GM08714 (cell line): Measurements from ENCODE around the gene PSD4.

ENCODE experiments used
- H3K4me3 ChIP-seq: fragments of 200-500 bp; sonication (Bioruptor generic); 2 replicates; pipeline ENCODE4 v1.5.1; 2014; ENCODE audit warnings: mild to moderate bottlenecking, low read length, inconsistent platforms
- ZNF274 ChIP-seq: IDR thresholded peaks from 2 replicates; pipeline ENCODE4 v1.6.1; 2012; ENCODE audit warnings: mild to moderate bottlenecking, low read depth, low read length

The PSD4 gene

DNA sequence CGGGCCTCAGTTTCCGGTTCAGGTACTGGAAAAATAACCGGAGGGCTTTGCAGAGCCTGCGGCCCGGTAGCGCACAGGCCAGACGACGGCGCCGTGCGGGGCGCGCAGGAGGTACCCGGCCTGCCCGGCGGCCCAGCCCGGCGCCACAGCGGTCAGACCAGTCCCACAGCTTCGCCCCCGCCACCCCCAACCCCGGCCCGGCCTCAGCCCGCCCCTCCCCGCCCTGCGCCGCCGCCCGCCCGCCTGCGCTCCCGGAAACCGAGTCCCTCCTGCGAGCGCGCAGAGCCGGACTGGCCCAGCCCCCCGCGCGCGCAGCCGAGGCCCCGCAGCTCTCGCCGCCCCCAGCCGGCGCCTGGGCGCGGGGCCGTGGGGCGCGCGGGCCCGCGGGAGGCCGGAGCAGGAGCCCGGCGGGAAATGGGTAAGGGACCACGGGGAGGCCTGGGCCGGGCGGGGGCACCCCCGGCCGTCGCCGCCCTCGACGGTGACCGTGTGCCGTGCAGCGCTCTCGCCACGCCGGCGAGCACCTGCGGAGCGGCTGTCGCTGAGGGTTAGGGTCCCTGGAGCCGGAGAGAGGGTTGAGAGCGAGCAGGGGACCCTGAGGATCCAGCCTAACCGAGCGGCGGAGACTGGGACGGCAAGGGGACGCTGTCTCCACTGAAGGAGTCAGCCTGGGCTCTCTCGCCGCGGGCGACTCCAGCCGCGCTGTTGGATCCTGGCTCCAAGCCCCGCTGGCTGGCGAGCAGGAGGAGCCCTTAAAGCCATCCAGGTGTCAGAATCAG lies 16.5 kb upstream of the PSD4 start:
- no peak for TF ChIP-seq ZNF274
- H3K4me3 ChIP-seq = peak overlapping the region; percentile 48; the same call in 1 of the 2 replicates

DNA sequence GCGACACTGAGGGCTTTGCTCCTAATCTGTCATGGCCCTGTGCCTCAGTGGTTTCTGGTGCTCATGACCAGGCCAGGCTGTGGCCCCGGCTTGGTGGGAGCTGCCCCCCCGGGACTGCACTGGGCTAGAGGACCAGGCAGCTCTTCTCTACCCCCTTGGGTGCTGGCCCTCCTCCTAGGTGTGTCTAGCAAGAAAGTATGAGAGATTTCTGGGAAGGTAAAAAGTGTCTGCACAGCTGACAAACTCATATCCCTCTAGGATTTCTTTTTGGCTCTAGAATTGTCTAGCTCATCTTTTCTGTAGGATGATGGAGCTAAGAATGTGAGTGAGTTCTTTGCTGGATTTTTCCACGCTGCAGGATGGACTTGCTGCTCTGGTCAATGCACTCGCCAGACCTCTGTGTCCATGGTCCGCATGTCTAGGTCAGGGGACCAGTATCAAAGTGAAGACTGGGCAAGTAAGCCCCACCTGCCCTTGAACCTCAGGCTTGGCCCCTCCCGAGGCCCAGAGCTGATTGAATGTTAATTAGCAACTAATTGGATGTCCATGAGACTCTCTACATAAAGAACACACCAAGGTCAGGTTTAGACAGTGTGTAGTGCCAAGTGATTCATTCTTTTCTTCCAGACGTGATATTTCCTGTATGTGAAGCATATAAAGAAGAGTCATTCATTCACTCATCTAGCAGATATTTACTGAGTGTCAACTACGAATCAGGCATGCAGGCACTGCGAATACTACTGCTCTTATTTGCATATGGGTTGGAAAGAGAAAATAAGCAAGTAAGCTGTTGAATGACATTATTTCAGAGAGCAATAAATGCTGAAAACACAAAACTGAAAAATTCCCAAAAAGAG lies 15.6 kb upstream of the PSD4 start:
- no peak for TF ChIP-seq ZNF274
- H3K4me3 ChIP-seq = peak overlapping the region; percentile 48; the same call in 1 of the 2 replicates

DNA sequence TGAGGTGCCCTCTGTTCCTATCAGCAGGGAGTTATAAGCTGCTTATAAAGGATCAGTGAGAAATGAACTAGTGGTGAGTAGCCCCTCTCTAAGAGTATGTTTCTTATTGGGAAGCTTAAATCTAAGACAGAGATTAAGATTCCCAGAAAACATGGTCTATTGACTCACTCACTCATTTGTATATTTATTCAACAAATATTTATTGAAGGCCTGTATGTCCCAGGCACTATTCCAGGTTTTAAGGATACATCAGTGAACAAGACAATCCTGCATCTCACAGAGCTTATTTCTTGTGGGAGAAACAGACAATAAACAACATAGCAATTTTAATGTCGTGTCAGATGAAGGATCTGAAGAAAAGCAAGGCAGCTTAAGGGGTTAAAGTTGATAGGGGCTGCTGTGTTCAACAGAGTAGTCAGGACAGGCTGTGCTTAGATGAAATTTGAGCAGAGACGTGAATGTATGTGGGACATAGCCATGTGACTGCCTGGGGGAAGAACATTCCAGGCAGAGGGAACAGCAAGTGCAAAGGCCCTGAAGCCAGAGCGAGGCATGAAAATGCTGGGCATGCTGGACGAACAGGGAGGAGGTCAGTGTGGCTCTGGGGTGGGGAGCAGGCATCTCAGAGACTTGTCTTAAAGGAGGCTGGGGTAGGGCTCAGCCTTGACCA lies 14.8 kb upstream of the PSD4 start:
- H3K4me3 ChIP-seq = no peak overlapping the region
- no peak for TF ChIP-seq ZNF274

DNA sequence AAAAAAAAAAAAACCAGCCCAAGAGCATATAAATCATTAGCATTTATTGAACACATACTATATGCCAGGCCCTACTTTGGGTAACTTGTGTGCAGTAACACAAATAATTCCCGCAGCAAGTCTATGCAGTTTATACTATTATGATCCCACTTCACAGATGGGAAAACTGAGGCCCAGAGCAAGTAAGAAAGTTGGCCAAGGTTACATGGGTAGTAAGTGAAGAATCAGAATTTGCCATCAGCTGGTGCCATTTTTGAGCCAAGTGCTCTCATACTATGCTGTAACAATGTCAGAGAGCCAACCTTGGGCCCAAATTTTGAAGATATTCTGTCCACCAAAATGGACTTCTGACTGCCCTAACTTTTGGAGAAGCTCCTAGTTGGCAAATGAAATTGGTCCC lies 13.5 kb upstream of the PSD4 start:
- no peak overlapping the region for H3K4me3 ChIP-seq
- no peak for TF ChIP-seq ZNF274

DNA sequence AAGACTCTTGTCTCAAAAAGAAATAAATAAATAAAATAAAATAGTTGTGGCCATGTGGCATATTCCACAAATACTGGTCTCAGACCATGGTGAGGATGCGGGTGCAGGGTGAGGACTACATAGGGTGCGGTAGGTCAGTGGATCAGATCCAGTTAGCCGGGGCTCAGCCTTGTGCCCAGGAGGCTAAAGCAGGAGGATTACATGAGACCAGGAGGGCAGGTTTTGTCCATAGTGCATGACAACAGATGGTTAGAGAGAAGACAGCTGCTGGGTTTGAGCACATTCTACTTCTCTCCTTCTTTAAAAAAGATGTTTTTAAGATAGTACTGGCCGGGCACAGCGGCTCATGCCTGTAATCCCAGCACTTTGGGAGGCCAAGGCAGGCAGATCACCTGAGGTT lies 12.8 kb upstream of the PSD4 start:
- H3K4me3 ChIP-seq = no peak overlapping the region
- no peak for TF ChIP-seq ZNF274

DNA sequence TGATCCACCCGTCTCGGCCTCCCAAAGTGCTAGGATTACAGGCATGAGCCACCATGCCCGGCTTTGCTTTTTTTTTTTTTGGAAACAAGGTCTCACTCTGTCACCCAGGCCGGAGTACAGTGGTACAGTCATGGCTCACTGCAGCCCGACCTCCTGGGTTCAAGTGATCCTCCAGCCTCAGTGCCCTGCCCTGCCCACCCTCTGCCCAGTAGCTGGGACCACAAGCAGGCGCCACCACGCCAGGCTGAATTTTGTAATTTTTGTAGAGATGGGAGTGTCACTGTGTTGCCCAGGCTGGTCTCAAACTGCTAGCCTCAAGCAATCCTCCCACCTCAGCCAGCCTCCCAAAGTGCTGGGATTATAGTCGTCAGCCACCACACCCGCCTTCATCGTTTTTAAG lies 11.6 kb upstream of the PSD4 start:
- H3K4me3 ChIP-seq = no peak overlapping the region
- no peak for TF ChIP-seq ZNF274

DNA sequence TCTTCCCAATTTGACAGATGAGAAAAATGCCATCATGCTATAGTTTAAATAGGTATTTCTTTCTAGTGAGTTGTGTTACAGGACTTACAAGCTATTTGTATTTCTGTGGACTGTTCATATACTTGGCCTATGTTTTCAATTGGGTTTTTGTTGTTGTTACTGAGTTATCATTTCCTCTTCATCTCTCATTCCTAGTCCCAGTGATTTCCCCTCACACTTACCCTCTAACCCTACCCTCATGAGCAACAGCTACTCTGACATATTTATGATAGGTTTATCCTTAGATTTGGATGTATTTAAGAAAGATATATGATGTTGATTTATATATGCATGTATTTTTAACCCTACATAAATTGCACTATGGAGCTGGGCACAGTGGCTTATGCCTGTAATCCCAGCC lies 10.9 kb upstream of the PSD4 start:
- no peak for TF ChIP-seq ZNF274
- no peak overlapping the region for H3K4me3 ChIP-seq

DNA sequence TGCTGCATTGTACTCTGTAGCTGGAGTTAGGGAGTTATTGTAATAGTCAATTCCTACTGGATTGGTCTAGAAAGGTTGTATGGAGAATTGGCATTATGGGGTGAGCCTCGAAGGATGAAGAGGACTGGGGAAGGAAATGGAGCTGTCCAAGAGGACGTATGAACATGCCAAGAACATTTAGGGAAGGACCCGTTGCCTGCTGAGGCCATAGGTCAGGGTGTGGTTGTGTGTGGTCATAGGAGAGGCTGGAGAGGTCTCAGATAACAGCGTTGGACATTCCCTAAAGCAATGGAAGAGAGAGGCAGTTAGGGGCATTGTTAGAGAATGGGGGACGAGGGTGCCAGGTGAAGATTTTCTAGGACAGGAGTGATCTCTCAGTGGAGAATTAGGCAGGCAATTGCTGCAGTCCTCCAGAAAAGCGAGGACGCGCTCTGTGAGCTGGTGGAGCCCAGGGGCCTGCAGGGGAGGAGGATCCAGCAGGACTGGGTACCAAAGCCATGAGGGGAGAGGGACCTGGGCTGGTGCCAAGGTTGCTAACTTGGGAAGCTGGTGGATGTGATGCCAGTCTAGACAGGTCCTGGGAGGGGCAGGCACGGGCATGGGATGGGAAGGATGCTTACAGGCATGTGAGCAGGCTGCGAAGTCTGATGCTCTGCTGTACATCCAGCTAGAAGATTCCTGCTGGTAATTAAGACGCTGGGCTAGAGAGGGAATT lies 9.4 kb upstream of the PSD4 start:
- H3K4me3 ChIP-seq = no peak overlapping the region
- no peak for TF ChIP-seq ZNF274

DNA sequence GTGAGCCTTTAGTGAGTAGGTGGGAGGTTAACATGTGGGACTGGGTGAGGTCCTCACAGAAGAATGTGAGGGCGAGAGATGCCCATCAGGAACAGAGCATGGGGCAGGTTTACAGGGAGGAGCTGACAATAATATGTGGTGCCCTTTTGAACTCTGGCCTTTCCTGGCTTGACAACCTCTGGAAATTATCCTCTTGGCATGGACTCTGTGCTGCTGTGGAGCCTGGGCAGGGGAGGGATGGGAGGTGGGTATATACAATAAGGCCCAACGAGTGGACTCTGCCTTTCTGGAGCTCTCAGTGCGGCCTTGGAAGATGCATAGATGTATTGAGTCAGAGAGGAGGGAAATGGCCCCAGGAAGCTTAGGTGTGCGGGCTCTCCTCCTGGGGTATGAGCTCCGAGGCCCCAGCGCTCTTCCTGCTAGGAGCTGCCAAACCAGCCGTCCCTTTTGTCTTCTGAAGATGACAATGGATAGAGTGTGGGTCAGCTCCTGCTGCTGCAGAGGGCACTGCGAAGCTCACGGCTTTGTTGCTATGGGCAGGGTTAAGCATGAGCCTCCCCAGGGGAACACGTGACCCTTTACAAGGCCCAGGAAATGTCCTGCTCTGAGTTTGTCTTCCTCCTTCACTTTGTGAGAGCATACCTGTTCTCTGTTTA lies 8.7 kb upstream of the PSD4 start:
- no peak for TF ChIP-seq ZNF274
- H3K4me3 ChIP-seq = no peak overlapping the region

DNA sequence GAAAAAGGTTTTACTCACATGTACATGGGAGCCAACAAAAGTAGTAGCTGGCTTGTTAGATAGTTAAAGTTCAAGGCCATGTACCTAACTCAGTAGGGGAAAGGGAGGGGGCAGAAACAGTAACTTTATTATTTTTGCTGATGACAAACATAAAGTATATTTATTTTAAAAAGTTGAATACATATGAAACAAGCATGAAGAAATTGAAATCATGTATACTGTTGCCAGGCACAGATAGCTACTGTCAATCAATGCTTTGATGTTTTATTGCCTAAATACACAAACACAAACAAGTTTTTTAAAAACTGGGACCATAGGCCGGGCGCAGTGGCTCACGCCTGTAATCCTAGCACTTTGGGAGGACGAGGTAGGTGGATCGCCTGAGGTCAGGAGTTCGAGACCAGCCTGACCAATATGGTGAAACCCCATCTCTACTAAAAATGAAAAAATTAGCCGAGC lies 7.6 kb upstream of the PSD4 start:
- no peak for TF ChIP-seq ZNF274
- H3K4me3 ChIP-seq = no peak overlapping the region

DNA sequence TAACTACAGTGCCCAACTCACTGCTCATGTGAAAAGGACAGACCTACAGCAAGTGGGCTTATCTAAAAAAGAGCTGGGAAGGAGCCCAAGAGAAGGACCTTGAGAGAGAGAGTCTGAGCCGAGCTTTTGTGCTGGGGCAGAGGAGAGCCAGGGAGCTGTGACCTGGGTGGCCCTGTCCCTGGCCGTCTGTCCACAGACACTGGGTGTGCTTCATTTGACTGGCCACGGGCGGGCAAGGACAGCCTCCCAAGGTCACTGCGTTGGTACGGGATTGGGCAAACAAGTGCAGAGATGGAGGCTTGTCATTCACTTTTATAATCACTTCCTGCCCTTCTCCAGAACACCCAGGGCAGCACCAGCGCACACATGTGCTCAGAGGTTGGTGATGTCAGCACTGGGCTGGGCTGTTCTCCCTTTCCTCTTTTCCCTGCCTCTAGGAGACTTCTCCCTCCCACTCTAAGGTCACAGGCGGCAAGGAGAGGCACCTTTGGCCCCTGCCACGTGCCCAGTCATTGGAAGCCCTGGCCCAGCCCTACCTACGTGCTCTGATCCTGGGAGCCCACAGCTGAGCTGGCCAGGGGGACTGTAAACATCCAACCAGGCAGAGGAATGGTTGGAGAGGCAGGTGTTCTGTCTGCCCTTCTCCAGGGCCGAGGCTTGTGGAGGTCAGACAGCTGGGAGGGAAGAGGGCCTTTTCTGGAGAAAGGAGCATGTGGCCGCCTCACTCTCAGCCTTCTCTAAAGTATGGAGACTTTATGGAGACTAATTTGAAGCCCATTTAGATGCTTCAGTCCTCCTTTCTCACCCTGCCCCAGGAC lies 6.4 kb upstream of the PSD4 start:
- TF ChIP-seq ZNF274 = no peak
- H3K4me3 ChIP-seq = no peak overlapping the region

DNA sequence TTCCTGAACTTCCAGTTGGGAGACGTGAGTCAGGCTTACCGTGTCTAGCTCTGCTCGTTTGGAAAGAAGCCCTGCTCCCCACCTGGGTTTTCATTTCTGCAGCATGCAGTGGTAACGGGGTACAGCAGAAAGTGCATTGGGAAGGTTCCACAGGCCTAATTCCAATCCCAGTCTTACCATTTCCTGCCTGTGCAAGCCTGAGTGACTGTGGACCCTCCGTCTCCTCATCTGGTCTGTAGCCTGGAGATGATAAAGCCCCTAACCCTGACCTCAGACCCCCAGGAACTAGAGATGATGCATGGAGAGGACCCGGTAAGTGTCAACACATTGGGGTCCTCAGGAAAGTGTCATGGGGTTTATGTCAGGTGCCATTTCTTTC lies 5.8 kb upstream of the PSD4 start:
- TF ChIP-seq ZNF274 = no peak
- no peak overlapping the region for H3K4me3 ChIP-seq
